BE2C (cell line): ENCODE data around the gene RBM34.

Experiments
- DNase-seq: peaks from one replicate; pipeline ENCODE4 v3.0.0-alpha.2; 2020
- H3K27me3 ChIP-seq: fragments of 250-450 bp; sonication (Bioruptor Pico); 2 replicates; pipeline ENCODE4 v1.5.1; 2020; ENCODE audit warnings: mild to moderate bottlenecking
- H3K36me3 ChIP-seq: fragments of 250-450 bp; sonication (Bioruptor Pico); 2 replicates; pipeline ENCODE4 v1.5.1; 2020; ENCODE audit warnings: mild to moderate bottlenecking
- H3K4me1 ChIP-seq: fragments of 250-450 bp; sonication (Bioruptor Pico); 2 replicates; pipeline ENCODE4 v1.5.1; 2020
- H3K4me3 ChIP-seq: 2 replicates; pipeline ENCODE4 v1.5.1; 2011; ENCODE audit warnings: low read depth, low read length
- H3K9me3 ChIP-seq: fragments of 250-450 bp; sonication (Bioruptor Pico); 2 replicates; pipeline ENCODE4 v1.5.1; 2020
- CTCF ChIP-seq: IDR thresholded peaks from 2 replicates; pipeline ENCODE4 v1.5.1; 2012; ENCODE audit warnings: mild to moderate bottlenecking, low read depth, low read length

RBM34 gene

DNA sequence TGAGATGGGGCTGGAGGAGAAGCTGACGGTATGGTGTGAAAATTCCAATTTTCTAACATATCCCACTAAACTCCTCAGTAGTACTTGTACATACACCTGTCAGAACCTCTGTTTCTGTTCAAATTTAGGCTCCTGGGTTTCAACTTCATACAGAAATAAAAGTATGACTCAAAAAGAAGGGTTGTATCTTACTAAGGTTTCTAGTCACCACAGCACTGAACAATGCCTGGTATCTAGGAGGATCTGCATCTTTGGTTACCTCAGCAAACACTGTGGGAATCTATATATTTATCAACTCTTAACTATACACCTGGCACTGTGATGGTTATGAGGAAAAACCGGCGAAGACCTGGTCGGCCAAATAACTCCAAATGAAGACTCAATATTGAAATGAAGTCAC is 13.8 kb downstream of the RBM34 start:
- peaks cover 68% of the 10 kb centered on the region for H3K36me3 ChIP-seq
- DNase-seq, result no peak
- H3K4me1 ChIP-seq, result no peaks in the 10 kb centered on the region
- H3K27me3 ChIP-seq, result no peaks in the 10 kb centered on the region
- H3K4me3 ChIP-seq, result no peak overlapping the region
- TF ChIP-seq CTCF, result no peak
- no peaks in the 10 kb centered on the region for H3K9me3 ChIP-seq

DNA sequence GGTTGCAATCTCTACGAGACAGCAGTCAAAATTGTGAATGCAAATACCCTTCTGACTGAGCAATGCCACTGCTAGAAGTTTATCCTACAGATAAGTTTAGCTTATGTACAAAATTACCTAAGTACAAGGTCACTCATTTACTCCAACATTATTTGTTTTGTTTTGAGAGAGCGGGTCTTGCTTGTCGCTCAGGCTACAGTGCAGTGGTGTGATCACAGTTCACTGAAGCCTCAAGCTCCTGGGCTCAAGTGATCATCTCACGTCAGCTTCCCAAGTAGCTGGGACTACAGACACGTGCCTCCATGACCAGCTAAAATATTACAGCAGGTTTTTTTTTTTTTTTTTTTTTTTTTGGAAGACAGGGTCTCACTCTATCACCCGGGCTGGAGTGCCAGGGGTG is 15.4 kb downstream of the RBM34 start:
- peaks cover 64% of the 10 kb centered on the region for H3K36me3 ChIP-seq
- no peaks in the 10 kb centered on the region for H3K27me3 ChIP-seq
- no peaks in the 10 kb centered on the region for H3K9me3 ChIP-seq
- no peak overlapping the region for H3K4me3 ChIP-seq
- no peaks in the 10 kb centered on the region for H3K4me1 ChIP-seq
- DNase-seq, result no peak
- TF ChIP-seq CTCF, result no peak

DNA sequence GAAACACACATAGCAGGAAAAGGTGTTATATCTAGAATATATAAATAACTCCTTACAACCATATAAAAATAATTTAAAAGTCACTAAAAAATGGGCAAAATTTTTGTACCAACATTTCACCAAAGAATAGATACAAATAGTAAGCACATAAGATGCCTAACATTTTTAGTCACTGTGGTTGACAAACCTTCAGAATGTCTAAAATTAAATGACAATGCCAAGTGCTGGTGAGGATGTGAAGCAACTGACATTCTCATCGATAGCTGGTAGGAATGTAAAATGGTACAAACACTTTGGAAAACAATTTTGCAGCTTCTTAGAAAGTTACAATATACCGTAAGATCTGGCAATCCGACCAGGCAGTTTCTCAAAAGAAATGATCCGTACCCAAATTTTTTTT is 18.1 kb downstream of the RBM34 start:
- H3K9me3 ChIP-seq, result no peaks in the 10 kb centered on the region
- no peaks in the 10 kb centered on the region for H3K4me1 ChIP-seq
- H3K36me3 ChIP-seq, result peaks cover 58% of the 10 kb centered on the region
- no peak overlapping the region for H3K4me3 ChIP-seq
- no peaks in the 10 kb centered on the region for H3K27me3 ChIP-seq
- TF ChIP-seq CTCF, result no peak
- DNase-seq, result no peak

DNA sequence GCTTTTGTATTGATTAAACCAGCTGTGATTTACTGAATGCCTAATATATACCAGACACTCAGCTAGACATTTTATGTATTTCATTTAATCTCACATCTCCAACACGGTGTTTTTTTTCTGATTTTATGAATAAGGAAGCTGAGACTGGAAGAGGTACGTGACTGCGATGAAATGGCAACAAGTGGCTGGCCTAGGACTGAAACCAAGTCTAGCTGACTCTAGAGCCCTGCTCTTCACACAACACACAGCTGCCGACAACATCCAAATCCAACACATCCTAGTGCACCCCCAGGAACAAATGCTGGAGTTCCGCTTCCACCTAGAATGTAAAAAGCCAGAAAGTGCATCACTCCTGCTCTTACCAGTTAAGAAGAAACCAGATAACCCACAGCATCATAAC is 21.7 kb downstream of the RBM34 start:
- Histone ChIP-seq H3K27me3 (no peaks in the 10 kb centered on the region), H3K36me3 (peaks cover 61% of the 10 kb centered on the region), H3K4me1 (peaks cover 2% of the 10 kb centered on the region; the same call in 1 of the 2 replicates), H3K4me3 (no peak overlapping the region), H3K9me3 (no peaks in the 10 kb centered on the region)
- TF ChIP-seq CTCF, result no peak
- DNase-seq, result no peak

GRCh38 chr1:235138821-235139220 is 22.2 kb downstream of the RBM34 start:
- Histone ChIP-seq H3K4me3 (no peak overlapping the region), H3K36me3 (peaks cover 65% of the 10 kb centered on the region), H3K27me3 (no peaks in the 10 kb centered on the region), H3K9me3 (no peaks in the 10 kb centered on the region), H3K4me1 (peaks cover 2% of the 10 kb centered on the region; the same call in 1 of the 2 replicates)
- TF ChIP-seq CTCF, result no peak
- DNase-seq, result no peak

DNA sequence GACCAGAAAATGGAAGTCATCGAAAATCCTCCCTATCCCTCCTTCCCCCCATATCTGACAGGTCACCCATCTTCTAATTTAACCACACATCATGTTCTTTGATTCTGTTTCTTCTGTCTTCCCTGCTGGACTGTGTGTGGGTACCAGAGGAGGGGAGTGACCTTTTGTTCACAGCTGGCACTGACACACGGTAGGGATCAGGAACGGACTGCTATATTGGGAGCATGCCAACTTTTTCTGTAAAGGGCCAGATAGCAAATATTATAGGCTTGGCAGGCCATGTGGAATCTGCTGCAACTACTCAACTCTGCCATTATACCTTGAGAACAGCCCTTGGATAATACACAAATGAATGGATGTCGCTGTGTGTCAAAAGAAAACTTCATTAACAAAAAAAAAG is 24.9 kb downstream of the RBM34 start:
- peaks cover 2% of the 10 kb centered on the region; the same call in 1 of the 2 replicates for H3K4me1 ChIP-seq
- no peak overlapping the region for H3K4me3 ChIP-seq
- peak; percentile 38 for DNase-seq
- no peaks in the 10 kb centered on the region for H3K27me3 ChIP-seq
- peaks cover 47% of the 10 kb centered on the region for H3K36me3 ChIP-seq
- no peaks in the 10 kb centered on the region for H3K9me3 ChIP-seq
- no peak for TF ChIP-seq CTCF
